NB4 (cell line): ENCODE results near the gene REXO2.

ENCODE experiments used
- DNase-seq: peaks from one replicate; pipeline ENCODE4 v3.0.0; 2010; ENCODE audit warnings: low read depth
- H3K4me3 ChIP-seq: one replicate; pipeline ENCODE4 v1.5.1; 2011; ENCODE audit warnings: mild to moderate bottlenecking, low read depth, low read length, moderate library complexity
- CTCF ChIP-seq: IDR thresholded peaks from one replicate; pipeline ENCODE4 v1.5.1; 2012; ENCODE audit warnings: low read depth, low read length
- MAX ChIP-seq: IDR thresholded peaks from 2 replicates; pipeline ENCODE4 v1.6.1; 2011; ENCODE audit warnings: low read depth, low read length
- MYC ChIP-seq: IDR thresholded peaks from 2 replicates; pipeline ENCODE4 v1.6.1; 2011; ENCODE audit warnings: low read depth, low read length
- POLR2A ChIP-seq: IDR thresholded peaks from 2 replicates; pipeline ENCODE4 v1.6.1; 2011; ENCODE audit warnings: mild to moderate bottlenecking; ENCODE audit not compliant: insufficient read length; ENCODE audit errors: extremely low read depth

Gene REXO2

DNA sequence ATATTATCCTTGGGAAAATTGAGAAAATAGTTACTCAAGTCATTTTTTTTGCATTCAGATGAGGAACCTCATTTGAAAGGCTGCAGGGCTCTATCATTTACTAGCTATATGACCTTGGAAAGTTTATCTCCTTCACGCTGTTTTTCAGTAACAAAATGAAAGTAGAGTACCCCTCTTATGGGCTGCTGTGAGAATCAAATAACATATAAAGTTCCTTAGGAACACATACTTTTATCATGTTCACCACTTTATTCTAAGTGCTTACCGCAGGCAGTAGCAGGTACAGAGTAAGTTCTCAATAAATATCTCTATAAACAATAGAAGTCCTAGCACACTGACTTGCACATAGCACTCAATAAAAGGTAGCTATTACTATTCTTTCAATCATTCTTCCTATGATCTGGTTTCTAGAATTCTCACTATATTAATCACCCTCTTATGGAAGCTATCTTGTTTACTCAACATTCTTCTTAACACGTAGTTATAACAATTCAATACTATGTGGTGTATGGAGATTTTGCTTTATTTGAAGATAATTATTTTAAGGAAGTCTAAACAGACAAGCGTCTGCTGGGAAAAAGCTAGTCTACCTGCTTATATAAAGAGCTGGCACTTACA, 40.9 kb upstream of the REXO2 start:
- no peak for DNase-seq
- H3K4me3 ChIP-seq: peak overlapping the region; percentile 83
- TF ChIP-seq POLR2A (no peak), MYC (no peak), CTCF (no peak), MAX (no peak)

GRCh38 chr11:114399490-114400215, 39.6 kb upstream of the REXO2 start:
- no peak for DNase-seq
- TF ChIP-seq MAX (no peak), CTCF (no peak), MYC (no peak), POLR2A (no peak)
- H3K4me3 ChIP-seq: peak overlapping the region; percentile 83

- H3K4me3 ChIP-seq: peak within 1 kb of the TSS; percentile 83
- peak; percentile 99 for TF ChIP-seq POLR2A
- peak; percentile 82 for TF ChIP-seq MAX
- TF ChIP-seq CTCF: no peak
- TF ChIP-seq MYC: peak; percentile 85
- peak; percentile 99 for DNase-seq
Observed at GRCh38 chr11:114400216-114400914, 38.9 kb upstream of the REXO2 start, which contains the start of the genes C11orf71 and RBM7. Gene C11orf71 (minus strand): TSS chr11:114400511. CDS start chr11:114400331, 180 bp downstream. Gene RBM7 (plus strand): TSS chr11:114400666. CDS start chr11:114400672, 6 bp downstream.

- peak overlapping the region; percentile 83 for H3K4me3 ChIP-seq
- no peak for TF ChIP-seq CTCF
- TF ChIP-seq POLR2A: no peak
- TF ChIP-seq MAX: no peak
- no peak for TF ChIP-seq MYC
- no peak for DNase-seq
Observed at GRCh38 chr11:114400915-114401223, 38.4 kb upstream of the REXO2 start.

- DNase-seq: peak; percentile 47
- H3K4me3 ChIP-seq: peak overlapping the region; percentile 83
Observed at GRCh38 chr11:114401311-114401710, 38.0 kb upstream of the REXO2 start.

GRCh38 chr11:114412946-114413345, 26.3 kb upstream of the REXO2 start:
- H3K4me3 ChIP-seq: no peak overlapping the region
- no peak for DNase-seq
- TF ChIP-seq CTCF (no peak), MYC (no peak)

More at GRCh38 chr11:114401311-114401710, 38.0 kb upstream of the REXO2 start:
- TF ChIP-seq MYC (no peak), MAX (no peak)
